OCI-LY7 (cell line): ENCODE results near the gene MYO18A. TPM values are rescaled to one million over a fixed set of nuclear protein-coding genes. Genes with fewer than 3 reads are reported as not detected.

ENCODE experiments used
- BruUV-seq: library from RNA; stranded (reverse); fragments of 400-500 nt; replicated peaks from 2 replicates; lab custom pipeline; 2021; lab: Mats Ljungman, UMichigan
- CTCF ChIA-PET: fragments of 300-600 bp; sonication (Branson Sonifier 250); formaldehyde crosslinking; loops from one replicate; lab custom pipeline; 2022; ENCODE audit warnings: antibody characterized with exemption; ENCODE audit not compliant: unreplicated experiment; lab: Charles Lee
- POLR2A ChIA-PET: fragments of 300-600 bp; sonication (Branson Sonifier 250); formaldehyde crosslinking; loops from one replicate; lab custom pipeline; 2022; ENCODE audit warnings: antibody characterized with exemption; lab: Charles Lee
- DNase-seq: peaks from one replicate; pipeline ENCODE4 v3.0.0-alpha.2; 2015; ENCODE audit warnings: low spot score
- H2AFZ ChIP-seq: fragments of 200-600 bp; sonication (generic), shearing (Covaris generic); 2 replicates; pipeline ENCODE4 v1.6.1; 2014; ENCODE audit warnings: mild to moderate bottlenecking, antibody characterized with exemption, low read length, moderate library complexity
- H3K27ac ChIP-seq: fragments of 200-600 bp; sonication (generic); 2 replicates; pipeline ENCODE4 v1.5.1; 2014; ENCODE audit warnings: mixed run types, low read depth, mild to moderate bottlenecking, moderate library complexity, low read length, inconsistent platforms; ENCODE audit not compliant: poor library complexity, severe bottlenecking
- H3K36me3 ChIP-seq: fragments of 200-600 bp; sonication (generic); 2 replicates; pipeline ENCODE4 v1.6.1; 2014; ENCODE audit warnings: mild to moderate bottlenecking, antibody characterized with exemption, low read length, moderate library complexity, mixed read lengths; ENCODE audit not compliant: insufficient read depth
- H3K4me1 ChIP-seq: fragments of 200-600 bp; sonication (generic); 2 replicates; pipeline ENCODE4 v1.5.1; 2014; ENCODE audit warnings: mild to moderate bottlenecking, low read length; ENCODE audit not compliant: insufficient read depth, poor library complexity, severe bottlenecking
- H3K4me2 ChIP-seq: fragments of 200-600 bp; sonication (generic); 2 replicates; pipeline ENCODE4 v1.6.1; 2014; ENCODE audit warnings: mild to moderate bottlenecking, low read length
- H3K4me3 ChIP-seq: fragments of 200-600 bp; sonication (generic); 2 replicates; pipeline ENCODE4 v1.5.1; 2014; ENCODE audit warnings: mild to moderate bottlenecking, low read depth, low read length; ENCODE audit not compliant: poor library complexity, severe bottlenecking
- H3K79me2 ChIP-seq: fragments of 200-600 bp; sonication (generic); 2 replicates; pipeline ENCODE4 v1.6.1; 2016; ENCODE audit warnings: low read depth, mild to moderate bottlenecking, low read length, moderate library complexity, mixed read lengths; ENCODE audit not compliant: insufficient read depth
- H3K9me2 ChIP-seq: fragments of 200-600 bp; sonication (generic); 2 replicates; pipeline ENCODE4 v1.6.1; 2016; ENCODE audit warnings: mild to moderate bottlenecking, low read length, mixed read lengths; ENCODE audit not compliant: insufficient read depth
- H3K9me3 ChIP-seq: fragments of 200-600 bp; sonication (generic); 2 replicates; pipeline ENCODE4 v1.6.1; 2014; ENCODE audit warnings: mild to moderate bottlenecking, mixed run types, low read length, mixed read lengths
- H4K20me1 ChIP-seq: fragments of 200-600 bp; sonication (generic); 2 replicates; pipeline ENCODE4 v1.6.1; 2014; ENCODE audit warnings: mild to moderate bottlenecking, antibody characterized with exemption, low read length, moderate library complexity, mixed read lengths; ENCODE audit not compliant: insufficient read depth
- EZH2phosphoT487 ChIP-seq: fragments of 200-600 bp; sonication (generic); IDR thresholded peaks from 2 replicates; pipeline ENCODE4 v1.6.1; 2018; ENCODE audit warnings: low read depth, borderline replicate concordance, mild to moderate bottlenecking, mixed run types, antibody characterized with exemption, low read length, moderate library complexity, mixed read lengths
- intact Hi-C: fragments of 100-400 bp; cut with micrococcal nuclease; formaldehyde crosslinking; loops from one replicate; pipeline ENCODE4 v1.10.0; 2022; ENCODE audit not compliant: unreplicated experiment
- total RNA-seq, 2 experiments: library from RNA; depleted of rRNA in 1 of 2; stranded (reverse); fragments of >200 nt in 1 of 2; shearing (Covaris generic) in 1 of 2; gene quantifications; 2 replicates each; pipeline ENCODE4 v1.2.3, GENCODE V29; 2014 to 2022
- TF ChIP-seq, protein P1 (sequence below): fragments of 200-600 bp; sonication (generic); conservative IDR thresholded peaks from 2 replicates; pipeline ENCODE4 v1.5.1; 2014; ENCODE audit warnings: mild to moderate bottlenecking, antibody characterized with exemption, low read length, moderate library complexity, mixed read lengths

Gene MYO18A
- total RNA-seq, 2 experiments from 2014 or later = 124 to 128 TPM

DNA sequence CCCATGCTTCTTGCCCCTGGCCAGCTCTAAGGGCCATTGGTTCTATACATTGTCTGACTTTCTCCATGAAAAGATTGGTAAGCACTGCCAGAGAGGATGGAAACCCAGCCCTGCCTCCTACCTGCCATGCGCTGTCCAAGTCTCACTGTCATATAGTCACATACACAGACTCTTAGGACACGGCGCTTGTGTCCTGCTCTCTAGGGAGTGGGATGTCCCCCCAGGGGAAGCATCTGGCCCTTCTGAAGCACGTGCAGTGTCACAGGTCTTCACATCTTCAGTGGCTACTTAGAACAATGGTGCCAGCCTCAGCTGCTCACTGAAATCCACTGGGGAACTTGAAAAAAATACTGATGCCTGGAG lies 38.7 kb downstream of the MYO18A start:
- Histone ChIP-seq H3K9me2 (no peaks in the 10 kb centered on the region), H3K36me3 (peaks cover 12% of the 10 kb centered on the region; the same call in 1 of the 2 replicates), H3K4me2 (peak overlapping the region; percentile 99), H3K79me2 (peaks cover 32% of the 10 kb centered on the region), H3K4me1 (peaks cover 60% of the 10 kb centered on the region), H3K9me3 (no peaks in the 10 kb centered on the region), H4K20me1 (no peaks in the 10 kb centered on the region), H2AFZ (peak overlapping the region; percentile 48; the same call in 1 of the 2 replicates), H3K4me3 (peak overlapping the region; percentile 78), H3K27ac (peak overlapping the region; percentile 87)
- intact Hi-C loops = loop anchor here (10.0 kb wide), 2 partner anchors 223 to 423 kb away; partner anchors contain the start of genes ABHD15 and TP53I13
- TF ChIP-seq, protein P1, sequence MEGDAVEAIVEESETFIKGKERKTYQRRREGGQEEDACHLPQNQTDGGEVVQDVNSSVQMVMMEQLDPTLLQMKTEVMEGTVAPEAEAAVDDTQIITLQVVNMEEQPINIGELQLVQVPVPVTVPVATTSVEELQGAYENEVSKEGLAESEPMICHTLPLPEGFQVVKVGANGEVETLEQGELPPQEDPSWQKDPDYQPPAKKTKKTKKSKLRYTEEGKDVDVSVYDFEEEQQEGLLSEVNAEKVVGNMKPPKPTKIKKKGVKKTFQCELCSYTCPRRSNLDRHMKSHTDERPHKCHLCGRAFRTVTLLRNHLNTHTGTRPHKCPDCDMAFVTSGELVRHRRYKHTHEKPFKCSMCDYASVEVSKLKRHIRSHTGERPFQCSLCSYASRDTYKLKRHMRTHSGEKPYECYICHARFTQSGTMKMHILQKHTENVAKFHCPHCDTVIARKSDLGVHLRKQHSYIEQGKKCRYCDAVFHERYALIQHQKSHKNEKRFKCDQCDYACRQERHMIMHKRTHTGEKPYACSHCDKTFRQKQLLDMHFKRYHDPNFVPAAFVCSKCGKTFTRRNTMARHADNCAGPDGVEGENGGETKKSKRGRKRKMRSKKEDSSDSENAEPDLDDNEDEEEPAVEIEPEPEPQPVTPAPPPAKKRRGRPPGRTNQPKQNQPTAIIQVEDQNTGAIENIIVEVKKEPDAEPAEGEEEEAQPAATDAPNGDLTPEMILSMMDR = no peak
- TF ChIP-seq EZH2phosphoT487 = no peak
- BruUV-seq = no TSS peak
- no peak for DNase-seq
- POLR2A ChIA-PET = interaction anchor here (1.7 kb wide), 1 partner anchor 153 kb away, joined by 5 read pairs; the partner anchor contains the start of gene NUFIP2
- CTCF ChIA-PET = no interaction called here

DNA sequence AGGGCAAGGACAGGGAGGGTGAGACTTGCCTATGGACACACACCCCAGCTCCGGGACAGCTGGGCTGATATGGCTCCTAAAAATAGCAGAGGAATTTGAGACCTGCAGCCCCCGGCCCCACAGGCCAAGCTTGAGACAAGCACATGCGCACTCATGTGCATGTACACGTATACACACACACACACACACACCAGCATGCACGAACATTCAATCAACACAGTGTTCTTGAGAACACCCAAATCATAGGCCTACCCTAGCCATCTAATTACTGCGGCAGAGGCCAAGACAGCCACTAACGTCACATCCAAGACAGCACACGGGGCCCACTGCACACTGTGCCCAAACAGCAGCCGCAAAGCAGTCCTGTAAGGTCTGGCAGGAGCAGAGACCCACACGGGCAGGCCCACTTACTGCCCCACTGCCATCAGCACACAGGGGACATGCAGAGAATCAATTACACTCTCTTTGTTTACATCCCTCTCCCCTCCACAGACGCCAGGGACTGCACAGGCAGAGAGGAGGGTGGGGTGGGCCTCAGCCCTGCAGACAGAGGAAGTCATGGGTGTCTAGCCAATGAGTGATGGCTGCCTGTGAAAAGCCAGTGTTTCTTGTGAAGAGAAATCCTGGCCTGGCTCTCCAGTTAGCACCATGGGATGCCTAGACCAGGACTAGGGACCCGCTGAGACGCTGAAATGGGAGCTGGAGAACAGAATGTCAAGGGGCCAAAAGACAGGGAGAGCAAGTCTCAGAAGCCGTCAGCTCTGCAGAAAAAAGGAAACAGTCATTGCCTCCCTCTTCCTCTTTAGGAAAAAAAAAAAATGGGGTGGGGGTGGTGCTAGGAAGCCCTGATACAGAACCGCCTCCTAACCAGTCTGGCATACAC lies 39.3 kb downstream of the MYO18A start:
- H3K4me2 ChIP-seq = peak overlapping the region; percentile 99
- H3K36me3 ChIP-seq = peaks cover 16% of the 10 kb centered on the region
- TF ChIP-seq, protein P1 = no peak
- TF ChIP-seq EZH2phosphoT487 = no peak
- H3K4me1 ChIP-seq = peaks cover 60% of the 10 kb centered on the region
- intact Hi-C loops = loop anchor here (10.0 kb wide), 2 partner anchors 224 to 424 kb away; partner anchors contain the start of genes ABHD15 and TP53I13
- BruUV-seq = no TSS peak
- no peaks in the 10 kb centered on the region for H3K9me3 ChIP-seq
- H3K9me2 ChIP-seq = no peaks in the 10 kb centered on the region
- H3K79me2 ChIP-seq = peaks cover 35% of the 10 kb centered on the region
- POLR2A ChIA-PET = interaction anchor here (0.6 to 1.7 kb wide), 9 partner anchors 8 to 474 kb away, joined by 3 to 8 read pairs (median 4); partner anchors contain the start of gene NUFIP2
- H2AFZ ChIP-seq = peak overlapping the region; percentile 48; the same call in 1 of the 2 replicates
- H4K20me1 ChIP-seq = no peaks in the 10 kb centered on the region
- peak overlapping the region; percentile 87 for H3K27ac ChIP-seq
- CTCF ChIA-PET = interaction anchor here (1.1 to 1.2 kb wide), 3 partner anchors 8 to 35 kb away, joined by 4 to 11 read pairs (median 6); no protein-coding TSS in a partner anchor
- peak; percentile 69 for DNase-seq
- H3K4me3 ChIP-seq = peak overlapping the region; percentile 78
